ENCODE measurements around the gene COPS8. TPM values are rescaled to one million over a fixed set of nuclear protein-coding genes. Genes with fewer than 3 reads are reported as not detected.

The COPS8 gene
- total RNA-seq, 4 donors from 2014 or later: 29.0 to 55.3 (median 30.1) TPM

DNA sequence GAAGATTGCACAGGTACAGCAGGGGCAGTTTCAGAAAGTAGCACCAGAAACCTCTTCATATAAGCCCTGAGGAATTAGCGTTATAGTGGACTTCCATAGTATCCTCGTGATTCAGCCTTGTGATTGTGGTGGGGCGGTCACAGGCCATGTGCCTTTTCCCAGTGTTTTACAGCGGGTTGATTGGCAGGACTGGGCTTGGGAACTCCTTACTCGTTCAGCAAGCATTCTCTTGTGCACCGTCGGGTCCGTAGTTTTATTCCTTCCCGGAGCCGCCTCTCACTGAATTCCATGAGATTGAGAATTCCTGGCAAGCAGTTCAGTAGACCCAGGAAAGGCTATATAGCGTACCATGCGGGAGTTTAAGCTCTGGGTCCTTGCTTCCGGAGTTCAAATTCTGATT is 5.2 kb downstream of the COPS8 start:
- Histone ChIP-seq H3K9me3 (no peaks in the 10 kb centered on the region), H3K4me1 (peaks cover 0 to 24% (median 0%) of the 10 kb centered on the region in 4 donors), H3K27ac (no peak overlapping the region), H3K4me3 (no peak overlapping the region), H3K27me3 (no peaks in the 10 kb centered on the region), H3K36me3 (peaks cover 0 to 21% (median 0%) of the 10 kb centered on the region in 3 donors)
- TF ChIP-seq POLR2A (IDR thresholded peaks at IDR 0.05): no peak
- TF ChIP-seq, protein P1, sequence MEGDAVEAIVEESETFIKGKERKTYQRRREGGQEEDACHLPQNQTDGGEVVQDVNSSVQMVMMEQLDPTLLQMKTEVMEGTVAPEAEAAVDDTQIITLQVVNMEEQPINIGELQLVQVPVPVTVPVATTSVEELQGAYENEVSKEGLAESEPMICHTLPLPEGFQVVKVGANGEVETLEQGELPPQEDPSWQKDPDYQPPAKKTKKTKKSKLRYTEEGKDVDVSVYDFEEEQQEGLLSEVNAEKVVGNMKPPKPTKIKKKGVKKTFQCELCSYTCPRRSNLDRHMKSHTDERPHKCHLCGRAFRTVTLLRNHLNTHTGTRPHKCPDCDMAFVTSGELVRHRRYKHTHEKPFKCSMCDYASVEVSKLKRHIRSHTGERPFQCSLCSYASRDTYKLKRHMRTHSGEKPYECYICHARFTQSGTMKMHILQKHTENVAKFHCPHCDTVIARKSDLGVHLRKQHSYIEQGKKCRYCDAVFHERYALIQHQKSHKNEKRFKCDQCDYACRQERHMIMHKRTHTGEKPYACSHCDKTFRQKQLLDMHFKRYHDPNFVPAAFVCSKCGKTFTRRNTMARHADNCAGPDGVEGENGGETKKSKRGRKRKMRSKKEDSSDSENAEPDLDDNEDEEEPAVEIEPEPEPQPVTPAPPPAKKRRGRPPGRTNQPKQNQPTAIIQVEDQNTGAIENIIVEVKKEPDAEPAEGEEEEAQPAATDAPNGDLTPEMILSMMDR (IDR thresholded peaks at IDR 0.05): no peak
- DNase-seq: no peak

DNA sequence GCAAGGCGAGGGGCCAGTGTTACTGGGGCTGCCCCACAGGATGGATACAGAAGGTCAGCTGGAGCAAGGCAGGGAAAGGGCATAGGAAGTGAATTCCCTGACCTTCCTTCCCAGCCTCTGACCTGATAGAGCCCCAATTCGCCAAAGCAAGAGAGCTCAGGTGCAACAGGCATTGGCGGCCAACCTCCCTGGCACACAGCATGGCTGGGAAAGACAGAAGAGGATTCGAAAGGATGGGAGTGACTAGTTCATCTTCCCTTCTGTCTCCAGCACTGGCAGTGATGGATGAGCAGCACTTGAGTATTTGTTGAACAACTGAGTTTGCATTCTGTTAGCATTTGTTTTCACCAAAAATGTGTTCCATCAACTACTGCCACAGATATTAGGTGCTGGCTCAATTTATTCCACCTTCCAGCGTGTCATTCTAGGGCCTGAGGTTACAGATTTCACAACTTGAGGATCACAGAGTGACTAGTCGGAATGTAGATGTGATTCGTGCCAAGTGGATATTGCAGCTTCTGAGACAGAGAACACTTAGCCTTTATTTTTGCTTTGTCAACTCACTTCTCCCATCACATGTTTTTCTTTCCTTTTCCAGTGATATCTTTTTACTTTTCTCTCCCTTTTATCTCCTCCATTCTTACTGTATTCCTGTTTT is 6.2 kb downstream of the COPS8 start:
- H3K27ac ChIP-seq: peak overlapping the region in 2 of 4 donors; percentile 31 to 58
- TF ChIP-seq, protein P1 (IDR thresholded peaks at IDR 0.05): no peak
- TF ChIP-seq POLR2A (IDR thresholded peaks at IDR 0.05): no peak

DNA sequence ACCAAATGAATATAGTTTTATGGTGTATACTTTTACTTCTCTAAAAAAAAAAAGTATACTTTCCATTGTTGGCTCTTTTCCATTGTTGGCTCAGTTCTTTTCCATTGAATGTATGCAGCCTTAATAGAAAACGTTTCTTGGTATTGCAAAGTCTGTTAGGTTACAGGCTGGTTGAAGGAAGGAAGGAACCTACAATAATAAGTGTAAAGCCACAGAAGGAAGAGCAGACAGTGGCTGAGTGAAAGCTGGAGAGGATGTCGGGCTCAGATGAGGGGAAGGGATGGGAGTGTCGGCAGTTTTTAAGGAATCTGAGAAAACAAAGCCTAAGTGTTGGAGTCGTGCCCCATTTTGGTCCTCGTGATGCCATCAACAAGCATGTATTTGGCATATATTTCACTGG is 6.8 kb downstream of the COPS8 start:
- H3K36me3 ChIP-seq: peaks cover 0 to 36% (median 0%) of the 10 kb centered on the region in 3 donors
- no peak overlapping the region for H3K4me3 ChIP-seq
- H3K27ac ChIP-seq: peak overlapping the region in 1 of 4 donors; percentile 58
- DNase-seq: no peak
- H3K9me3 ChIP-seq: no peaks in the 10 kb centered on the region
- TF ChIP-seq POLR2A (IDR thresholded peaks at IDR 0.05): no peak
- TF ChIP-seq, protein P1 (IDR thresholded peaks at IDR 0.05): no peak
- H3K4me1 ChIP-seq: peaks cover 0 to 18% (median 0%) of the 10 kb centered on the region in 4 donors
- no peaks in the 10 kb centered on the region for H3K27me3 ChIP-seq

More for the DNA sequence above, 6.2 kb downstream of the COPS8 start:
- peaks cover 0 to 31% (median 0%) of the 10 kb centered on the region in 3 donors for H3K36me3 ChIP-seq
- peaks cover 0 to 20% (median 0%) of the 10 kb centered on the region in 4 donors for H3K4me1 ChIP-seq
- H3K27me3 ChIP-seq: no peaks in the 10 kb centered on the region
- H3K9me3 ChIP-seq: no peaks in the 10 kb centered on the region
- DNase-seq: no peak
- H3K4me3 ChIP-seq: no peak overlapping the region

DNA sequence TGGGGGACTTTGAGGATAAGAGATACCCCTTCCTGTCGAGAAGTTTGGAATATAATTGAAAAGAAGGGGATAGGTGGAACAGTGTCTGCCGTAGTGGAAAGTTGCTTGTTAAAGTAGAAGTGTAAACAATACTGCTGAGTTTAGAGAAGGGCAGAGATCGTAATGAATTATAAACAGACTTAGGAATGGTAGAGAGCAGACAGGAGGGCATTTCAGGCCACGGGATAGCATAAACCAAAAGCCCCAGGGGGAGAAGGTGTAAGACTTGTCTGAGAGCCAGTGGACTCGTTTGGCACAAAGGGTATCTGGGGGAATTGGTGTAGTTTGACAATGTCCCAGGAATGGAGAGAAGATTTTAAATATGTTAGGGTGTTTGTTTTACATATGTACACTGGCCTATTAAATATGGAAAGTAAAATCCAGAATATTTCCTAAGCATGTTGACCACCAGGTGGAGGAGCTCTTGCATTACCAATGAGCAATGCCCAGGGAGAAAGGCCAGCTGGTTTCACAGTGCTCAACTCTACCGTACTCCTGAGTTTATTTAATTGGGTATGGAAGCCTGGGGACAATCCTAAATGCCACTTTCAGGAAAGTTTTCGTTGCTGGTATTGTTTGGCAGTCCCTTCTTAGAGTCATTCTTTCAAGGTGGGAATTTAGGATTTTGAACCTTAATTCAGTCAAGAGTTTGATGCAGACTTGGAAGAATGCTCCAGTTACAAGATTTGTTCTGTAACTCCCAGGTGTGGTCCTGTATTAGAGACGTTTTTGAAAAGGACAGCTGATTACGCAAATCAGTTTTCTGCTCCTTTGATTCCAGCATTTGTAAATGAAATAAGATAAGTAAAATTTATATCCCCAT is 7.5 kb downstream of the COPS8 start:
- Histone ChIP-seq H3K4me1 (peaks cover 0 to 18% (median 0%) of the 10 kb centered on the region in 4 donors), H3K27ac (peak overlapping the region in 1 of 4 donors; percentile 58), H3K9me3 (no peaks in the 10 kb centered on the region), H3K4me3 (no peak overlapping the region), H3K27me3 (no peaks in the 10 kb centered on the region), H3K36me3 (peaks cover 0 to 43% (median 0%) of the 10 kb centered on the region in 3 donors)
- no peak for DNase-seq
- no peak for TF ChIP-seq POLR2A (IDR thresholded peaks at IDR 0.05)
- TF ChIP-seq, protein P1 (IDR thresholded peaks at IDR 0.05): peak in 4 of 6 experiments; percentile 13 to 41 (median 38)

DNA sequence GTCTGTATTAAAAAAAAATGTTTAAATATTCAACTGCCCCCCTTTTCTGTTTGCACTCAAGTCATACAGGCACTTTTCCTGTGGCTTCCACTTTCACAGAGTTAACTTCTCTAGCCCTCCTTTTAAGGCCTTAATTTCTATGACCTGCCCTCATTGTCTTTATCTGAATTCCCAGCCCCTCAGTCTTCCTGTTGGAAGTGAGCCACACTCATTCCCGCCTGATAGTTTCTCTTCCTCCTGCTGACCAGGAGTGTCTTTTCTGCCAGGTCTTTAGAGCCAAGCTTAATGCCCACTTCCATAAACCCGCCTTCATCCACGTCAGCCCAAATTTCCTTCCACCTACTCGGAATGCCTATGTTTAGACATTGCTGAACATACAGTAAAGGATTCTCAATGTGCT is 10.5 kb downstream of the COPS8 start:
- H3K27me3 ChIP-seq: no peaks in the 10 kb centered on the region
- peaks cover 0 to 73% (median 0%) of the 10 kb centered on the region in 3 donors for H3K36me3 ChIP-seq
- H3K27ac ChIP-seq: no peak overlapping the region
- TF ChIP-seq POLR2A (IDR thresholded peaks at IDR 0.05): no peak
- TF ChIP-seq, protein P1 (IDR thresholded peaks at IDR 0.05): no peak
- DNase-seq: no peak
- no peaks in the 10 kb centered on the region for H3K9me3 ChIP-seq
- H3K4me1 ChIP-seq: peaks cover 0 to 18% (median 0%) of the 10 kb centered on the region in 4 donors
- no peak overlapping the region for H3K4me3 ChIP-seq

Measured in Peyer's patch (tissue), 4 donors.